PFSK-1 (cell line): Measurements from ENCODE around the gene SLC17A5.

Experiments used
- FOXP2 ChIP-seq: optimal IDR thresholded peaks from 2 replicates; pipeline ENCODE3; 2011; ENCODE audit warnings: borderline replicate concordance, control low read depth, inconsistent platforms; ENCODE audit not compliant: insufficient read depth; ENCODE audit errors: extremely low read length, extremely low read depth
- POLR2AphosphoS5 ChIP-seq: IDR thresholded peaks from 2 replicates; pipeline ENCODE4 v1.6.1; 2012; ENCODE audit warnings: low read depth, mild to moderate bottlenecking, control low read depth, low read length, moderate library complexity
- REST ChIP-seq, 2 experiments: IDR thresholded peaks; 2 replicates each; pipeline versions ENCODE4 v1.6.1 to v1.8.0; 2011 to 2012; ENCODE audit warnings: low read depth in 2 of 2, low read length in 2 of 2, control low read depth in 1 of 2, inconsistent platforms in 1 of 2, mild to moderate bottlenecking in 1 of 2, moderate library complexity in 1 of 2; ENCODE audit not compliant: insufficient read depth in 1 of 2
- SIN3A ChIP-seq: IDR thresholded peaks from 2 replicates; pipeline ENCODE4 v1.6.1; 2012; ENCODE audit warnings: mild to moderate bottlenecking, low read length, moderate library complexity, borderline replicate concordance; ENCODE audit not compliant: insufficient read depth
- TAF1 ChIP-seq: IDR thresholded peaks from 2 replicates; pipeline ENCODE4 v1.6.1; 2012; ENCODE audit warnings: low read length, control low read depth, borderline replicate concordance; ENCODE audit not compliant: insufficient read depth

SLC17A5 gene

DNA sequence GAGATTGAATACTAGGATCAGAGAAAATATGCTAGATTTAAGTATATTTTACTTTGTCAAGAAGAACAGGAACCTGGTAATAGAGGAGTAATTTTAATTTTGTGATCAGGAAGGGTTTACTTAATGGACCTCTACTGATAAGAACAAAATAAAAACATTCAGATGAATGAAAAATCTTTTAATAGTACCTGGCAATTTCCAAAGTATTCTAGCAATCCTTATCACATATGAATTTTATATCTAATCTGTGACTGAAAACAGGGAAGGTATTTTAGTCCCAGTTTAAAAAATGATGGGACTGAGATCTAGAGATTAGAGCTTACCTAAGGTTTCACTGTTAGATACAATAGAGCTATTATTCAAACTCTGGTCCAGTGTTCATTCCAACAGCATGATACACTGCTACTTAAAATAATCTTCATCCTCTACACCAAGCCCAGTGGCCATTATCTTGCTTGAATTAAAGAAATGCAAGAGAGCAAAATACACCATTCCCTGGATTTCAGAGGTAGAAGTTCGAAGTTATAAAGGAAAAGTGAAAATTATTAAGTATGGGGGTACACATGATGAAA, 13.5 kb downstream of the SLC17A5 start:
- no peak for TF ChIP-seq TAF1
- no peak for TF ChIP-seq FOXP2
- TF ChIP-seq REST (IDR thresholded peaks at IDR 0.05; ENCODE audit: insufficient read depth in 1 of 2, low read depth in 2 of 2, low read length in 2 of 2) = no peak
- TF ChIP-seq SIN3A = no peak
- no peak for TF ChIP-seq POLR2AphosphoS5

- TF ChIP-seq TAF1 (no peak), POLR2AphosphoS5 (no peak), REST (IDR thresholded peaks at IDR 0.05; ENCODE audit: insufficient read depth in 1 of 2, low read depth in 2 of 2, low read length in 2 of 2) (no peak), SIN3A (no peak), FOXP2 (no peak)
These were observed 14.8 kb downstream of the SLC17A5 start for GRCh38 chr6:73639040-73639439.

DNA sequence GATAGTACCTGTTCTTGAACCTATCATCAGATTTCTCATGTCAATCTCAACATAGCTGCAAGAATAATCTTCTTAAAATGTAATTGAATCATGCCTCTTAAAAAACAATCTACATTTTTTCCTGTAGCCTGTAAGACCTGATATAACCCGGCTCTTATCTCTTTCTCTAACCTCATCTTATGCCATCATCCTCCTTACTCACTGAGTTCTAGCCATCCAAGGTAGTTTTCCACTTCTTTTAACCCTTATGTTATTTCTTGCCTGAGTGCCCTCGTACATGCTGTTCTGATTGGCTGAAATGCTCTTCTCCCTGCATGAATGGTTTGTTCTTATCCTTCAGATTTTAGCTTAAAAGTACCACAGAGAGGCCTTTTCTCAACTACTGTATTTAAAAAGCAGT, 16.4 kb downstream of the SLC17A5 start:
- TF ChIP-seq SIN3A (no peak), POLR2AphosphoS5 (no peak), FOXP2 (no peak), REST (IDR thresholded peaks at IDR 0.05; ENCODE audit: insufficient read depth in 1 of 2, low read depth in 2 of 2, low read length in 2 of 2) (no peak), TAF1 (no peak)

- TF ChIP-seq FOXP2 (no peak), POLR2AphosphoS5 (no peak), SIN3A (no peak)
These were observed 17.7 kb downstream of the SLC17A5 start for GRCh38 chr6:73636048-73636447.

GRCh38 chr6:73632346-73632745, 21.4 kb downstream of the SLC17A5 start:
- TF ChIP-seq SIN3A = no peak
- no peak for TF ChIP-seq TAF1
- no peak for TF ChIP-seq POLR2AphosphoS5
- TF ChIP-seq FOXP2 = no peak
- no peak for TF ChIP-seq REST (IDR thresholded peaks at IDR 0.05; ENCODE audit: insufficient read depth in 1 of 2, low read depth in 2 of 2, low read length in 2 of 2)
